ENCODE results near the gene NLGN1. TPM values are rescaled to one million over a fixed set of nuclear protein-coding genes. Genes with fewer than 3 reads are reported as not detected.

NLGN1 gene
- total and polyA plus RNA-seq, 2 of the 8 experiments (the other 6 are each of a cell fraction or from before 2014, with no cell fraction given): 7.8 to 14.8 TPM

GRCh38 chr3:174255454-174255853 is 857.9 kb downstream of the NLGN1 start:
- Histone ChIP-seq H4K8ac (ENCODE audit: extremely low read depth, insufficient read depth, low read length) (no peak overlapping the region), H3K27me3 (replicated peaks in 1 of 4; ENCODE audit: control insufficient read depth in 3 of 4, extremely low read depth in 1 of 4, insufficient read depth in 3 of 4, low read length in 3 of 4) (no peaks in the 10 kb centered on the region), H3K23ac (ENCODE audit: insufficient read length) (no peak overlapping the region), H3K9ac (replicated peaks in 1 of 4; ENCODE audit: extremely low read depth in 1 of 4, low read depth in 3 of 4, low read length in 3 of 4) (no peak overlapping the region), H2BK20ac (ENCODE audit: low read length) (no peak overlapping the region), H3K27ac (ENCODE audit: low read depth, low read length) (no peak overlapping the region), H3K36me3 (ENCODE audit: control insufficient read depth in 2 of 4, insufficient read depth in 4 of 4, low read length in 3 of 4) (no peaks in the 10 kb centered on the region), H3K56ac (replicated peaks; ENCODE audit: insufficient read length, low read depth, low read length) (no peak overlapping the region), H2BK120ac (replicated peaks; ENCODE audit: low read depth, low read length) (no peak overlapping the region), H2AFZ (ENCODE audit: low read length) (no peak overlapping the region), H2BK15ac (ENCODE audit: low read length) (no peak overlapping the region), H3K18ac (ENCODE audit: extremely low read depth, low read length) (no peak overlapping the region), H2BK12ac (ENCODE audit: low read depth, low read length) (no peak overlapping the region), H3K79me2 (ENCODE audit: control insufficient read depth in 1 of 2, insufficient read depth in 2 of 2, low read length in 2 of 2) (no peaks in the 10 kb centered on the region), H3K9me3 (ENCODE audit: insufficient read depth in 2 of 2, low read depth in 1 of 2, low read length in 1 of 2) (0 out of 4 replicates have a peak, but pooled peaks cover 2 to 3% of the 10 kb centered on the region in 2 experiments), H3K4me1 (replicated peaks in 1 of 4; ENCODE audit: control insufficient read depth in 3 of 4, insufficient read depth in 4 of 4, low read length in 3 of 4) (peaks cover 0 to 3% (median 0%) of the 10 kb centered on the region in 4 experiments; a peak in 1 of 7 replicates), H4K91ac (replicated peaks; ENCODE audit: insufficient read length, low read length) (no peak overlapping the region), H3K4me2 (ENCODE audit: insufficient read depth in 1 of 2, low read depth in 2 of 2, low read length in 2 of 2) (no peak overlapping the region), H3K4ac (replicated peaks; ENCODE audit: insufficient read length, low read depth, low read length) (no peak overlapping the region), H2BK5ac (ENCODE audit: low read depth, low read length) (no peak overlapping the region), H2AK5ac (ENCODE audit: low read depth, low read length) (no peak overlapping the region), H3K23me2 (ENCODE audit: low read depth, low read length) (no peaks in the 10 kb centered on the region), H3K4me3 (ENCODE audit: extremely low read depth in 1 of 4, insufficient read depth in 2 of 4, low read depth in 3 of 4, low read length in 4 of 4) (no peak overlapping the region), H4K20me1 (replicated peaks in 1 of 2; ENCODE audit: control insufficient read depth in 1 of 2, insufficient read depth in 2 of 2, low read length in 2 of 2) (no peaks in the 10 kb centered on the region), H3K14ac (ENCODE audit: insufficient read length) (no peak overlapping the region), H4K5ac (ENCODE audit: insufficient read length, low read depth, low read length) (no peak overlapping the region), H3K79me1 (ENCODE audit: low read depth, low read length) (no peaks in the 10 kb centered on the region)
- ChIA-PET POLR2A (ENCODE audit: partially characterized antibody) (no interaction called here), CTCF (ENCODE audit: partially characterized antibody) (interaction anchor here (1.3 kb wide), 1 partner anchor 130 kb away, joined by 4 read pairs; no protein-coding TSS in a partner anchor)
- FAIRE-seq (no peak), DNase-seq (ENCODE audit: low read depth in 1 of 2, low spot score in 2 of 2) (no peak)
- WGBS, 2 experiments (ENCODE audit: extremely low coverage in 1 of 2, insufficient coverage in 1 of 2, insufficient read length in 1 of 2, insufficient replicate concordance in 2 of 2, low coverage in 1 of 2, low lambda C conversion rate in 2 of 2, missing lambda C conversion rate in 1 of 2): 86% methylated on average over 6 of the region's 6 CpGs; no CpG with 5 or more reads in 1 of the 2 experiments
- TF ChIP-seq E2F6 (IDR thresholded peaks at IDR 0.05) (no peak), HDAC6 (IDR thresholded peaks at IDR 0.05; ENCODE audit: low read depth, low read length) (no peak), RNF2 (IDR thresholded peaks at IDR 0.05; ENCODE audit: borderline replicate concordance, low read depth, low read length, missing control alignments, poor library complexity, severe bottlenecking) (no peak), MAFK (IDR thresholded peaks at IDR 0.05; ENCODE audit: low read depth, low read length) (no peak), EP300 (IDR thresholded peaks at IDR 0.05; ENCODE audit: borderline replicate concordance in 1 of 2, low read depth in 2 of 2, low read length in 2 of 2) (no peak)
